ENCODE measurements around the gene ANKRD13D. TPM values are rescaled to one million over a fixed set of nuclear protein-coding genes. Genes with fewer than 3 reads are reported as not detected.
A peak's percentile ranks its signal among the peaks of the same experiment; 100 is the strongest.

ANKRD13D gene
- total RNA-seq, 2 donors from 2014 or later: 56.6 to 58.6 TPM

DNA sequence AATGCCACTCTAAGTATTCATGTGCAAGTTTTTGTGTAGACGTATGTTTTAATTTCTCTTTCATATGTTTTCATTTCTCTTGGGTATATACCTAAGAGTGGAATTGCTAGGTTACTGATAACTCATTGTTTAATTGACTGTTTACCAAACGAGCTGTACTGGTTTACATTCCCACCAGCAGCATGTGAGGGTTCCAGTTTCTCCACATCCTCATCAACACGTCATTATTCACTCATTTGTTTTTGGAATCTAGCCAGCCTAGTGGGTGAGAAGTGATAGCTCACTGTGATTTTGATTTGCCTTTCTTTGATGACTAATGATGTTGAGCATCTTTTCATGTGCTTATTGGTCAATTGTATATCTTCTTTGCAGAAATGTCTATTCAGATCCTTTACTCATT is 4.0 kb downstream of the ANKRD13D start:
- no peaks in the 10 kb centered on the region for H3K4me1 ChIP-seq (ENCODE audit: control insufficient read depth, insufficient read depth, low read length)
- H3K9me3 ChIP-seq (ENCODE audit: control insufficient read depth, low read length): peaks cover 42% of the 10 kb centered on the region
- TF ChIP-seq, protein P1, sequence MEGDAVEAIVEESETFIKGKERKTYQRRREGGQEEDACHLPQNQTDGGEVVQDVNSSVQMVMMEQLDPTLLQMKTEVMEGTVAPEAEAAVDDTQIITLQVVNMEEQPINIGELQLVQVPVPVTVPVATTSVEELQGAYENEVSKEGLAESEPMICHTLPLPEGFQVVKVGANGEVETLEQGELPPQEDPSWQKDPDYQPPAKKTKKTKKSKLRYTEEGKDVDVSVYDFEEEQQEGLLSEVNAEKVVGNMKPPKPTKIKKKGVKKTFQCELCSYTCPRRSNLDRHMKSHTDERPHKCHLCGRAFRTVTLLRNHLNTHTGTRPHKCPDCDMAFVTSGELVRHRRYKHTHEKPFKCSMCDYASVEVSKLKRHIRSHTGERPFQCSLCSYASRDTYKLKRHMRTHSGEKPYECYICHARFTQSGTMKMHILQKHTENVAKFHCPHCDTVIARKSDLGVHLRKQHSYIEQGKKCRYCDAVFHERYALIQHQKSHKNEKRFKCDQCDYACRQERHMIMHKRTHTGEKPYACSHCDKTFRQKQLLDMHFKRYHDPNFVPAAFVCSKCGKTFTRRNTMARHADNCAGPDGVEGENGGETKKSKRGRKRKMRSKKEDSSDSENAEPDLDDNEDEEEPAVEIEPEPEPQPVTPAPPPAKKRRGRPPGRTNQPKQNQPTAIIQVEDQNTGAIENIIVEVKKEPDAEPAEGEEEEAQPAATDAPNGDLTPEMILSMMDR (conservative IDR thresholded peaks at IDR 0.05): no peak
- no peak overlapping the region for H3K27ac ChIP-seq (ENCODE audit: low read depth, low read length)
- no peak overlapping the region for H3K27ac Mint-ChIP-seq
- no peaks in the 10 kb centered on the region for H3K27me3 ChIP-seq (ENCODE audit: control insufficient read depth, insufficient read depth, low read length, poor library complexity, severe bottlenecking)
- WGBS, 2 experiments (ENCODE audit: insufficient coverage in 1 of 2, insufficient read length in 1 of 2): 96% methylated on average over 2 of the region's 3 CpGs; no CpG with 5 or more reads in 1 of the 2 experiments
- no peak overlapping the region for H3K4me3 ChIP-seq (ENCODE audit: low read length)
- no peak overlapping the region for H3K4me3 Mint-ChIP-seq
- H3K9ac ChIP-seq (ENCODE audit: extremely low read depth, low read length, poor library complexity, severe bottlenecking): no peak overlapping the region
- peaks cover 64% of the 10 kb centered on the region for H3K36me3 Mint-ChIP-seq (ENCODE audit: low read depth)
- H3K27me3 Mint-ChIP-seq (ENCODE audit: insufficient read depth): no peaks in the 10 kb centered on the region
- H3K4me1 Mint-ChIP-seq: no peaks in the 10 kb centered on the region
- DNase-seq: no peak
- H3K36me3 ChIP-seq (ENCODE audit: control insufficient read depth, insufficient read depth, low read length): peaks cover 61% of the 10 kb centered on the region
- peaks cover 25% of the 10 kb centered on the region for H3K9me3 Mint-ChIP-seq

DNA sequence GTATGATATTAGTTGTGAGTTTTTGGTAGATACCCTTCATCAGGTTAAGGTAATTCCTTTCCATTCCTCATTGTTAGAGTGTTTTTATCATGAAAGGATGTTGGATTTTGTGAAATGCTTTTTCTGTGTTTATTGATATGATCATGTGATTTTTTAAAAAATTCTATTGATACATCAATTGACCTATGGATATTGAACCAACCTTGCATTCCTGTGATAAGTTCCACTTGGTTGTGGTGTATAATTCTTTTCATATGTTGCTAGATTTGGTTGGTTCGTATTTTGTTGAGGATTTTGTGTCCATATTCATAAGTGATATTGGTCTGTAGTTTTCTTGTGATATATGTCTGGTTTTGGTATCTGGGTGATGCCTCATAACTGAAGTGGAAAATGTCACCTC is 6.7 kb downstream of the ANKRD13D start:
- no peak overlapping the region for H3K27ac ChIP-seq (ENCODE audit: low read depth, low read length)
- no peaks in the 10 kb centered on the region for H3K27me3 ChIP-seq (ENCODE audit: control insufficient read depth, insufficient read depth, low read length, poor library complexity, severe bottlenecking)
- H3K4me3 ChIP-seq (ENCODE audit: low read length): peak overlapping the region; percentile 45
- 95 to 100% methylated on average over 1 of the region's 1 CpG for WGBS, 2 experiments (ENCODE audit: insufficient coverage in 1 of 2, insufficient read length in 1 of 2)
- no peak for DNase-seq
- Mint-ChIP-seq H3K4me1 (no peaks in the 10 kb centered on the region), H3K27ac (no peak overlapping the region), H3K27me3 (ENCODE audit: insufficient read depth) (no peaks in the 10 kb centered on the region), H3K36me3 (ENCODE audit: low read depth) (peaks cover 81% of the 10 kb centered on the region), H3K4me3 (no peak overlapping the region), H3K9me3 (peaks cover 25% of the 10 kb centered on the region)
- no peaks in the 10 kb centered on the region for H3K4me1 ChIP-seq (ENCODE audit: control insufficient read depth, insufficient read depth, low read length)
- TF ChIP-seq, protein P1 (conservative IDR thresholded peaks at IDR 0.05): no peak
- H3K9ac ChIP-seq (ENCODE audit: extremely low read depth, low read length, poor library complexity, severe bottlenecking): no peak overlapping the region
- H3K36me3 ChIP-seq (ENCODE audit: control insufficient read depth, insufficient read depth, low read length): peaks cover 70% of the 10 kb centered on the region
- peaks cover 42% of the 10 kb centered on the region for H3K9me3 ChIP-seq (ENCODE audit: control insufficient read depth, low read length)

DNA sequence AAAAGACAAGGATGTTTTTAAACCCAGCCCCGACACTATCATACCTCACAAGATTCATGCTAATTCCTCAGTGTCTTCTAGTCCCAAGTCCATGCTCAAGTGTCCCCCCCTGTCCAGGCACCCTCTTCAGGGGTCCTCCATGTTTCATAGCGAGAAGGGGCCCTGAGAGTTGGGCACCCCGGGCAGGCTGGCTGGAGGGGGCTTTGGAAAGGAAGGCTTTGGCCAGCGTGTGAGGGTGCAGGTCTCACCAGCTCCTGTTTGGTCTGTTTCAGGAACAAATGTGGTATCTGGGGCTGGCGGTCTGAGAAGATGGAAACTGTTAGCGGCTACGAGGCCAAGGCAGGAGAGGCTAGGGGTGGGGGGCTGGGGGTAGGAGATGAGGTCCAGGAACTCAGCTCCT is 9.7 kb downstream of the ANKRD13D start:
- 93 to 95% methylated on average over 4 to 7 of the region's 7 CpGs for WGBS, 2 experiments (ENCODE audit: insufficient coverage in 1 of 2, insufficient read length in 1 of 2)

More for the DNA sequence above, 9.7 kb downstream of the ANKRD13D start:
- no peaks in the 10 kb centered on the region for H3K27me3 ChIP-seq (ENCODE audit: control insufficient read depth, insufficient read depth, low read length, poor library complexity, severe bottlenecking)
- no peak overlapping the region for H3K27ac ChIP-seq (ENCODE audit: low read depth, low read length)
- Mint-ChIP-seq H3K27ac (peak overlapping the region; percentile 16), H3K4me3 (no peak overlapping the region), H3K4me1 (peaks cover 8% of the 10 kb centered on the region), H3K9me3 (peaks cover 25% of the 10 kb centered on the region), H3K27me3 (ENCODE audit: insufficient read depth) (no peaks in the 10 kb centered on the region), H3K36me3 (ENCODE audit: low read depth) (peaks cover 60% of the 10 kb centered on the region)
- H3K9me3 ChIP-seq (ENCODE audit: control insufficient read depth, low read length): peaks cover 34% of the 10 kb centered on the region
- TF ChIP-seq, protein P1 (conservative IDR thresholded peaks at IDR 0.05): no peak
- no peaks in the 10 kb centered on the region for H3K4me1 ChIP-seq (ENCODE audit: control insufficient read depth, insufficient read depth, low read length)
- no peak for DNase-seq
- H3K9ac ChIP-seq (ENCODE audit: extremely low read depth, low read length, poor library complexity, severe bottlenecking): no peak overlapping the region
- H3K4me3 ChIP-seq (ENCODE audit: low read length): no peak overlapping the region
- H3K36me3 ChIP-seq (ENCODE audit: control insufficient read depth, insufficient read depth, low read length): peaks cover 51% of the 10 kb centered on the region

Measured in endodermal cell (in vitro differentiated cells).